ENCODE measurements around the gene ZKSCAN4. TPM values are rescaled to one million over a fixed set of nuclear protein-coding genes. Genes with fewer than 3 reads are reported as not detected.

Gene ZKSCAN4
- total and polyA plus RNA-seq, 2 of the 8 experiments (the other 6 are each of a cell fraction or from before 2014, with no cell fraction given) = 2.2 to 6.6 TPM

- no peak overlapping the region for H2BK15ac ChIP-seq (ENCODE audit: low read length)
- no peak overlapping the region for H2BK20ac ChIP-seq (ENCODE audit: low read length)
- no peak overlapping the region for H3K9ac ChIP-seq (replicated peaks in 1 of 4; ENCODE audit: extremely low read depth in 1 of 4, low read depth in 3 of 4, low read length in 3 of 4)
- 79% methylated on average over 3 of the region's 3 CpGs; no CpG with 5 or more reads in 1 of the 2 experiments for WGBS, 2 experiments (ENCODE audit: extremely low coverage in 1 of 2, insufficient coverage in 1 of 2, insufficient read length in 1 of 2, insufficient replicate concordance in 2 of 2, low coverage in 1 of 2, low lambda C conversion rate in 2 of 2, missing lambda C conversion rate in 1 of 2)
- no peak overlapping the region for H2BK5ac ChIP-seq (ENCODE audit: low read depth, low read length)
- H3K23me2 ChIP-seq (ENCODE audit: low read depth, low read length) = no peaks in the 10 kb centered on the region
- H2AFZ ChIP-seq (ENCODE audit: low read length) = no peak overlapping the region
- FAIRE-seq (no peak), DNase-seq (ENCODE audit: low read depth in 1 of 2, low spot score in 2 of 2) (no peak)
- peaks cover 0 to 11% of the 10 kb centered on the region in 2 experiments; a peak in 2 of 4 replicates for H3K79me2 ChIP-seq (ENCODE audit: control insufficient read depth in 1 of 2, insufficient read depth in 2 of 2, low read length in 2 of 2)
- no peak overlapping the region for H3K56ac ChIP-seq (replicated peaks; ENCODE audit: insufficient read length, low read depth, low read length)
- H3K9me3 ChIP-seq (ENCODE audit: insufficient read depth in 2 of 2, low read depth in 1 of 2, low read length in 1 of 2) = no peaks in the 10 kb centered on the region
- ChIA-PET POLR2A (ENCODE audit: partially characterized antibody) (no interaction called here), CTCF (ENCODE audit: partially characterized antibody) (interaction anchor here (1.8 kb wide), 1 partner anchor 77 kb away, joined by 6 read pairs; no protein-coding TSS in a partner anchor)
- peaks cover 2 to 26% (median 14%) of the 10 kb centered on the region in 4 experiments; a peak in 7 of 8 replicates for H3K36me3 ChIP-seq (ENCODE audit: control insufficient read depth in 2 of 4, insufficient read depth in 4 of 4, low read length in 3 of 4)
- H2BK12ac ChIP-seq (ENCODE audit: low read depth, low read length) = no peak overlapping the region
- H2AK5ac ChIP-seq (ENCODE audit: low read depth, low read length) = no peak overlapping the region
- peaks cover 0 to under 1% (median 0%) of the 10 kb centered on the region in 4 experiments; a peak in 2 of 7 replicates for H3K4me1 ChIP-seq (replicated peaks in 1 of 4; ENCODE audit: control insufficient read depth in 3 of 4, insufficient read depth in 4 of 4, low read length in 3 of 4)
- no peak overlapping the region for H3K23ac ChIP-seq (ENCODE audit: insufficient read length)
- no peak overlapping the region for H4K8ac ChIP-seq (ENCODE audit: extremely low read depth, insufficient read depth, low read length)
- H3K4ac ChIP-seq (replicated peaks; ENCODE audit: insufficient read length, low read depth, low read length) = no peak overlapping the region
- H3K18ac ChIP-seq (ENCODE audit: extremely low read depth, low read length) = no peak overlapping the region
- 0 out of 2 replicates have a peak, but pooled peaks cover under 1% of the 10 kb centered on the region for H3K79me1 ChIP-seq (ENCODE audit: low read depth, low read length)
- no peak overlapping the region for H4K5ac ChIP-seq (ENCODE audit: insufficient read length, low read depth, low read length)
- no peaks in the 10 kb centered on the region for H3K27me3 ChIP-seq (replicated peaks in 1 of 4; ENCODE audit: control insufficient read depth in 3 of 4, extremely low read depth in 1 of 4, insufficient read depth in 3 of 4, low read length in 3 of 4)
- no peak overlapping the region for H4K91ac ChIP-seq (replicated peaks; ENCODE audit: insufficient read length, low read length)
- no peak overlapping the region for H2BK120ac ChIP-seq (replicated peaks; ENCODE audit: low read depth, low read length)
- H4K20me1 ChIP-seq (replicated peaks in 1 of 2; ENCODE audit: control insufficient read depth in 1 of 2, insufficient read depth in 2 of 2, low read length in 2 of 2) = no peaks in the 10 kb centered on the region
- H3K4me2 ChIP-seq (ENCODE audit: insufficient read depth in 1 of 2, low read depth in 2 of 2, low read length in 2 of 2) = no peak overlapping the region
- no peak overlapping the region for H3K14ac ChIP-seq (ENCODE audit: insufficient read length)
- H3K27ac ChIP-seq (ENCODE audit: low read depth, low read length) = no peak overlapping the region
- H3K4me3 ChIP-seq (ENCODE audit: extremely low read depth in 1 of 4, insufficient read depth in 2 of 4, low read depth in 3 of 4, low read length in 4 of 4) = no peak overlapping the region
- TF ChIP-seq CTCF (IDR thresholded peaks at IDR 0.05; ENCODE audit: control extremely low read depth in 1 of 3, insufficient read depth in 1 of 3, low read depth in 1 of 3, low read length in 3 of 3) (no peak), KDM5A (IDR thresholded peaks at IDR 0.05; ENCODE audit: low read length) (no peak), TEAD4 (IDR thresholded peaks at IDR 0.05; ENCODE audit: low read depth, low read length) (no peak)
These were observed 25.7 kb upstream of the ZKSCAN4 start for GRCh38 chr6:28277746-28278145.
